GM21786 (cell line): ENCODE measurements around the gene ABTB2.

Experiments used
- ATAC-seq: cut with Tn5 transposase; IDR thresholded peaks from one replicate; pipeline ENCODE4 v1.9.1; 2021; ENCODE audit not compliant: unreplicated experiment

ABTB2 gene

DNA sequence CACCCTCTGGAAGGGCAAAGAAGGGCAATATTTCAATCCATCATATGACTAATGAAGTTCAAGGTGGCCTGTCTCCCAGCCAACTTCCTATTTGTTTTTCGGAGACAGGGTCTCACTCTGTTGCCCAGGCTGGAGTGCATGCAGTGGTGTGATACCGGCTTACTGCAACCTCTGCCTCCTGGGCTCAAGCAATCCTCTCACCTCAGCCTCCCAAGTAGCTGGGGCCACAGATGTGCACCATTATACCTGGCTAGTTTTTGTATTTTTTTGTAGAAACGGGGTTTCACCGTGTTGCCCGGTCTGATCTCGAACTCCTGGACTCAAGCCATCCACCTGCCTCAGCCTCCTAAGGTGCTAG, 13.4 kb downstream of the ABTB2 start:
- ATAC-seq: no peak

DNA sequence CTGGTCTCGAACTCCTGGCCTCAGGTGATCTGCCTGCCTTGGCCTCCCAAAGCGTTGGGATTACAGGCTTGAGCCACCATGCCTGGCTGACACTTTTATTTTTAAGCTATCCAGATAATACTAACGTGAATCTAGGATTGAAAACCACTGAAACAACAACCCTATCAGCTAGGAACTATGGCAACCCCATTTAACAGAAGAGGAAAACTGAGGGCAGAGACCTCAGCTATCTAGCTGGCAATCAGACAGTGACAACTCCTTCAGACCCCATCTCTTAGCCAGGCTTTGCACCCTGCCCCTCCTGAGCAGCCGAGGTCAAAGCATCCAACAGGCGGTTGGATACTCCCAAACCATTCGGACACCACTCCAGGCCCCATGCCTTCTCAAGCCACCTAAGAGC, 14.1 kb downstream of the ABTB2 start:
- no peak for ATAC-seq

DNA sequence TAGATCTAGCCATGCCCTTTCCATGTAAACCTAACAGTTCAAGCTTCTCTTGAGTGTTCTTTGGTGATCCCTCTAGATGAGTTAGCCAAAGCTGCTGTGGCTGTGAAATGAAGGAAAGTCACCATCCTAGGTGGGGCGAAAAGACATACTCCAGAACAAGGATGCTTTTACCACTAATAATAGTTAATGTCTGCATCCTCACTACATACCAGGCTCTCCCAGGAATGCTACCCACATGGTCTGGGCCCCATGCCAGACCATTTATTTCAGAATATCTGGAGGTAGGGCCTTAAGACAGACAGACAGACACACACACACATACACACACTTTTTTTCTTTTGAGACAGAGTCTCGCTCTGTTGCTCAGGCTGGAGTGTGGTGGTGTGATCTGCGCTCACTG, 14.7 kb downstream of the ABTB2 start:
- ATAC-seq: no peak

DNA sequence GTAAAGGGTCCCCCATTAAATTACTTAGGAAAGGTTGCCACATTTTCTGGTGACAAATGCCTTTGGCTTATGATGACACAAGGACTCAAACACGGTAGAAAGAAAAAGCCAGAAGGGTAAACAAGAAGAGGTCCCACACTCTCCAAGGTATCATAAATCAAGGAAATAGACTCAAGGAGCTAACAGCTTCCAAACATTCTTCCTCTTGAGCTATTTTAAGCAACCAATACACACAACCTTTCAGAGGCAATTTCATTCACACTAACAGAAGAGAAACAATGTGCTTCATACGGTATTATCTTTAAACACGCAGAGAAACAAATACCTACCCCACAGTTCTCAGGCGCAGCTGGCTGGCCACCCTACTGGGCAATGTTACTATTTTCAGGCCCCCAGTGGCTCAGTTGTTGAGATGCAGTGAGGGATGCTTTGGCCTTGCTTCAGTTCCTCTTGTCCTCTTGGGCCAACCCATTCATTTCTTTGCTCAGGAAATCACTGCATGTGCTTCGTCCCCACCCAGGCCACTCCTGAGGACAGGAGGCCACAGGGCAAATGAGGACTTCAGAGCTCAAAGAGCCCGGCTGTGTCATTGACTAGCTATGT, 15.8 kb downstream of the ABTB2 start:
- ATAC-seq: no peak

DNA sequence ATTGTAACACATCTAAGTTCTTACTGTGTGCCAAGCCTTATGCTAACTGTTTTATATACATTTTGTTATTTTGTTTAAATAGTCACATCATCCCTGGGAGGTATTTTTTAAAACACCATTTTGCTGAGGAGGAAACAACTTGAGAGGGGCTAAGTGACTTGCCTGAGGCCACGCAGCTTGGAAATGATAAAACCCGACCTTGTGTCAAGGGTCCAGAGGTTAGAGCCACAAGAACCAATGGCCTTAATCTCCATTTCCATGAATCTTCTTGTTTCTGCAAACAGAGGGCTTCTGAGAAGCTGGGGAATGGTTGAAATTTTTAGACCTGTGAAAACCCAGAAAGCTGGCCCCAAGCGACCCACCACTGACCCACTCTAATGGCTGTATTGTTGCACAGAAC, 16.7 kb downstream of the ABTB2 start:
- ATAC-seq: no peak

DNA sequence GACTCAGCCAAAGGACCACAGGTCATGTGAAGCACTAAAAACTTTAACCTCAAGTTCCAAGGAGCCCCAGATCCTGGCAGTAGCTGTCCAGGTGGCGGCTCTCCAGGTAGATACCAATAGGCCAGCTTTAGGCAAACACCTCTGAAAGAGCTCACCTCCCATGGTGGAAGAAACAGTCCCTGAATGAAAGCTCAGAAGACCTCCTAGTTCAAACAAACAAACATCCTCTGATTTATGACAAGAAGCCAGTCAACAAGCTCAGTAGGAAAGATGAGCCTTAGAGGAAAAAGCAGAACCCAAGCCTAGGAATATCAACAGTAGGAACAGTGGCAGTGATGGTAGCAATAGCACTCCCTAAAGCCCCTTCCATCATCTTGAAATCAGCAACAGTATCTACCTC, 17.2 kb downstream of the ABTB2 start:
- ATAC-seq: no peak

DNA sequence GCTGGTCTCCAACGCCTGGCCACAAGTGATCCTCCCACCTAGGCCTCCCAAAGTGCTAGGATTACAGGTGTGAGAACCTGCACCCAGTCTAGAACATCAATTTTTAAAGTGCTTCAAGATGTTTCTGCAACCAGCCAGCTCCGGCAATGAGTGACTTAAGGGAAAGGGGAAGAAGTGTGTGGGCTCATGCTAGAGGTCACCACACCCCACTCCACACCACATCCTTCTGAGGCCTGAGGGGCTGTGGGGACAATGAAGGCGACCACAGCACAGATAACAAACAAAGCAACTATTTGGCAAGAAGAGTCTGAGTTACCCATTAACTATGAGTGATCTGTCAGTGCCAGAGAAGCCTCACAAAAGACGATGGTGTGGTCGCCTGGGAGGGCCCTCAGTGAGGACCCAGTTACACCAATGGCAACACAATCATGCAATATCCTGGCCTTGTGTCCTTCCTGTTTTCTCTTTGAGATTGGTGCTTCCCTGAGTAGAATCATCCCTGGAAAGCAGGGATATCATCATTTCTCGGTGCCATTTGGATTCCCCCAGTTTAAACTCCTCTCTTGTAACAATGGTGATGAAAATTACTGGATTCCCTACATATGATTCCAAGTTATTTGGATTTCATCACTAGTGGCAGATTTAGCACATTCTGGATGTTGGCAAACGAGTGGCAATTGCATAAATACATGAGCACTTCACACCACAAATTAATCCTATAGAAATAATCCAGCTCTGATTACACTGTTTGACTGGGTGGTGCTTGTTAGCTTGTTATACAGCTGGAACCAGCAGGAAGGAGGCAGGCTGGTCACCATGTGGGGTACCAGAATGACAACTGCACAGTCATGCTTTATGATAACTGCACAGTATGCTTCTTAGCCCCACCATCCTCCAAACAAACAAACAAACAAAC, 18.4 kb downstream of the ABTB2 start:
- ATAC-seq: peak; percentile 68

DNA sequence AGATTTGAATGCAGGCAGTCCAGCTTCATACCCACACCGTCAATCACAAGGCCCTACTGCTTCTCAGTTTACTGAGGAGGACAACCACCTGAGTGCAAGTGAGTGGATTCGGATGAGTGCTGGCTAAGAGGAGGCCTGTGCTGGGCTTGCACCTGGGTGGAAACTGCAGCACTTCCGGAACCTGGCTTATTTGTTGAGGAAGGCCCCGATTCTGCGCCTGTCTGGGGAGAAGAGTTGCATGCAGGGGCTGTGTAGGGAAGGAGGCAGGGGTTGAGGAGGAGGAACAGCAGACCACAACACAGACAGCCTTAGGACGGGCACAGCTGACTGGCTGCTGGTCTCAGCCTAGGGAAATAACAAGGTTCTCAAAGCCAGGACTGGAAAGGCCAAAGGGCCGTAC, 20.8 kb downstream of the ABTB2 start:
- no peak for ATAC-seq

DNA sequence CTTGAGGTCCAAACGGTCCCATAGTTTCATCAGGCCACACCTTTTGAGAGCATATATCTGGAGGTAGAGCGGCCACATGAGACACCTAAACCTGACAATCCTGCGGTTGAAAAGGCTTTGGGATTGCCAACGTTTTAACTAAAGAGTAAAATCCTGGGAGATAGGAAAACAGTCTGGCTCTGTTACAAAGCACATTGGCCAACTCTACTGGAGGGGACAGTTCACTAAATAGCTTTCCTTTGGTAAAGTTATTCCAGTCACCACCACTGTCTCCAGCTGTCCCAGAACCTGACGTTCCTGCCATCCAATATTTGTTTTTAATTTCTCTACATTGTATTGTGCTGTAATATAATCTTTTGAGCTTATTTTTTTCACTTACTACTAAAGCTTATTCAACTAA, 22.0 kb downstream of the ABTB2 start:
- no peak for ATAC-seq

DNA sequence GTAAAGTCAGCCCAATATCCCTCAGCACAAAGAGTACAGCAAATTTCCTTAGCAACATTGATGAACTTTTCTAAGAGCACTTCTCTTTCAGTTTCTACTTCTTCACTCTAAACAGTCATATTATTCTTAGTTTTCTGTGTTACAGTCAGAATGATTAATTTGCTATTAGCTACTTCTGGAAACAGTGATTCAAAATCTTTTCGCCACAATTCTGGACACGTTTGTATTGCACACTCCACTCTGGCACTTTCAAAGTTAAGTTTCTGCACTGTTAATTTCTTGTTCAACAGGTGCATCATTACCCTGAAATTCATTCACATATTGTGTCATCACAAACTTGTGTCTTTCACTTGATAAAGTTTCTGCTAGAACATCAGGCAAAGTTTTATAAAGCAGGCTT, 22.5 kb downstream of the ABTB2 start:
- ATAC-seq: no peak

DNA sequence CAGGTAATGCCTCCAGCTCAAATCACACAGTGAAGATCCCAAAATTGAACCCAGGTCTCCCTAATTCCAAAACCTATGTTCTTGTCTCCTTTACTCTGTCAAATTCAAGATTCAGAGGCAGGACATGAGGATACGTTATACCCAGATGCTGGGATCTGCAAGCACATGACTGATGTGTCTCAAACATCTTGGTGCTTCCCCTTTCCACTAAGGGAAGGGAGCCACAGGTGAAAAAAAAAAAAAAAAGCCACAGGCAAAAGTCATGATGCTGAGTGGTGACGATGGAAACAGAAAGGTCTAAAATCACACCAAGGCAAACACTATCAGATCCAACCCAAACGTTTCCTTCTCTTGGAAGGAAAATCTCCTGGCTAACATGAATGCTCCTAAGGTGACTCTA, 24.0 kb downstream of the ABTB2 start:
- no peak for ATAC-seq

DNA sequence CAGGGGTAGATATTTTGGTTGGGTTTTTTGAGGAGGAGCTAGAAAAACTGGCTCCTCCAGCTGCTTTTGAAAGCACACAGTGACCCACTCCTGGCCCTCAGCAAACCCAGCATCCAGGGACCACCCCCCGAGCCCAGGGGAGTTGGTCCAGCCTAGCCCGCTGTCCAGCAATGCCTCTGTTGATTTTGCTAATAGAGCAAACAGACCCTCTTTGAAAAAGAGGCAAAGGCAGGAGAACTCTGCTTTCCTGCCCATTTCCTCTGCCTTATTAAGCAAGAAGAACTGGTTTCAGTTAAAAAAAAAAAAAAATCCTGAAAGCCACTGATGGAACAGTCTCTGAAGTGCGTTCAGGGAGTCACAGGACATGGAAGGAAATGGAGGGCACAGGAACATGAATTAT, 25.3 kb downstream of the ABTB2 start:
- no peak for ATAC-seq

DNA sequence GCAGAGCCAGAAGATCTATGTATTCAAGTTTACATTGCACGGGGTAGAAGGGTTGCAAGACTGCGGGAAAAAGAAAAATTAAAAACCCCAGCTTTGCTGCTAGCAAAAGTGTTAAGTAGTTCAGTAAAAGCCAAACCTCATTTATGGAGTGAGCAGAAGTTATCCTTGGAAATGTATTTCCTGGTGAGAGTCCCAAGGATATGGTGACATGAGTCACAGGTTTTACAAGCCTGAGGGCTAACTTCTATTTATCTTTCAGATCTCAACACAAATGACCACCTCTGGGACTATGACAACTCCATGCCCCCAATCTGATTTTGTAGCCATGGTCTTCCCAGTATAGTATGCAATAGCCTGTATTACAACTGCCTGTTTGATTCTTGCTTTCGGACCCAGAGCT, 26.1 kb downstream of the ABTB2 start:
- ATAC-seq: no peak

DNA sequence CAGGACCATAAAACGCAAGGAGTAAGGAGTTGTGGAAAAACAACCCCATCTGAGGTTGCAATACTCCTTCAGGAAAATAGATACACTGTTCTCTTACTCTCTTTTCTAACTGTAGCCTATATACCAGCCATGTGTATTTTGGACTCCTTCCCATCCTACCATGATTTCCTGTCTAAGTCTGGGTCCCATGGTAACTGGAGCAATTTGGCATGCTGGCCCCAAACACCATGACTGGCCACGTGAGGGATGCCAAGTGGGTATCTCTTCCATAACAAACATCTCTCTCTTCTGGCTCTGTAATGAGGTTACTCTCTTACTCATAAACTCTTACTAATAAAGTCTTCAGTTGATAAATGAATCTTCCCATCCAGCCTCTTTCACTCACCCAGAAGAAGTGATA, 26.5 kb downstream of the ABTB2 start:
- ATAC-seq: no peak

DNA sequence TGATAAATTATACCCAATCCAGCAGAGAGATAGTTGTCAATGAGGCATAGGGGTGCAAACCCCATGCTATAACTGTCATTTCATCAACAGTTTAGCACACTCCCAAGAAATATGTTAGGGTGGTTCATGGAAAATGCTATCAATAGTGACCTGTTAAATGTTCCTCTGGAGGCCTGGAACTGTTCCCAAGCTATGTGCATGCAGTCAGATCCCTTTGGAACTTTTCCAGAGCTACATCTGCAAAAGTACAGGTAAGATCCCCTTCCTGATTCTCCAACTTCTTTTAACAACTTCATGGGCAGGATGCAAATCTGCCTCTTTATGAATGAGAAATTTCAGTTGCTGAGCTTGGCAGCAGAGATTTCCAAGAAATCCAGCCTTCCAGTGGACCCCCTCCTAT, 27.2 kb downstream of the ABTB2 start:
- no peak for ATAC-seq

DNA sequence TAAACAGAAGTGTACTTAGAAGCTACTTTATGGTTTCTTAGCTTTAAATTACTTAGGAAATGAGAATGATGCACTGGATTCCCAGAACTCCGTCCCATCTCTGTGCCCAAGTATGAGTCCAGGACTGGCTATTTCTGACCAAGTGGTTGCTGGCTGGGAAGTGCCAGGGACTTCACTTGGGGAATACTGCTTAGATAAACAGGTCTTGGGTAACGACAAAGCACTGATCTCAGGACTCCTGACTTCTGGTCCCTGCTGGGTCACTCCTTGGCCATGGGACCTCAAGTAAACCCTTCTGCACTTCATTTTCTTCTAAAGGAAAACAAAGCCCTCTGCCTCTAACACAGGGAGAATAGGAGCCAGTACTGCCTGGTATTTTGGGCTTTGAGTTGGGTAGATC, 27.9 kb downstream of the ABTB2 start:
- ATAC-seq: no peak

DNA sequence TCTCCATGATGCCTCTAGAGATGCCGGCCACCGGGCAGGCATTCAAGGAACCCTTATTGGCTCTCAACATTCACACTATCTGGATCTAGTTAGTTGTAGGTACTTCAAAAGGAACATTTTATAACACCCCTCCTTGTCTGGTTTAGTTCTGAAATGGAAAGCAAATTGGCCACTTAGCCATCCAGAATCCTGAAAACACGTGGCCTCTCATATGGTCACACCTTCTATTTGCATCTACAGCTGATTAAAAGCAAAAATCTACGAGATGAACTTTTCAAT, 29.2 kb downstream of the ABTB2 start:
- ATAC-seq: no peak

DNA sequence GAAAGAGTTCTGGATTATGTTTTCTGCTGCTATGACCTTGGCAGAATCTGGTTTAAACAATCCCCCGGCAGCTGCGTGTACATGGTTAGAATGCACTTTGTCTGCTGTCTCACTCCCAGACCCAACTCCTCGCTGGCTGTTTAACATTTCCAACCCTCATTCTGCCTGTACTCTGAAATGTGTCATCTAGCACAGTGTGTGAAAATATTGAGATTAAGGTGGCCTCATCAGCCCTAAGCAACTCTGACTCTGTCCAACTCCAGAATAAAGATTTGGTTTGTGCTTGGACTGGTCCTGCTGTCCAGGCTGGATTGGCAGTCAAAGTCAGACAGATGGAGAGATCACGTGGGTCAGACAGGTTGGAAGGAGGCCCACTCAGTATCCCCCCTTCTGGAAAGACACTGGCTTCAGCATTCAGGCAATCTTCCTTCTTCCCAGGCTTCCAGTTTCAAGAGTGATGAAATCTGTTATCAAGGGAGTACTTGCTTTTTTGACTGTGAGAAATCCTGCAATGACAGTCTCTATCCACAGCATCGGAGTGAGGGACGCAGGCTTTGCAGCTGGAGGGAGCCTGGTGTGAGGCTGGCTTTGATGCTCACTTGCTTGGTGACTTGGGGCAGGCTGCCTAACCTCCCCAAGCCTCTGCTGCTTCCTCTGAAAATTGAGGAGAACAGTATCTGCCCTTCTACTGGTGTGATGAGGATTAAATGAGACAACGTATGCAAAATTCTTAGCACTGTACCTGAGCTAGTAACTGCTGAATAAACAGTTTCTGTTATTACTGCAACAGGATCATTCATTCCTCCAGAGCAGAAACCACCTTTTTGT, 29.8 kb downstream of the ABTB2 start:
- no peak for ATAC-seq

DNA sequence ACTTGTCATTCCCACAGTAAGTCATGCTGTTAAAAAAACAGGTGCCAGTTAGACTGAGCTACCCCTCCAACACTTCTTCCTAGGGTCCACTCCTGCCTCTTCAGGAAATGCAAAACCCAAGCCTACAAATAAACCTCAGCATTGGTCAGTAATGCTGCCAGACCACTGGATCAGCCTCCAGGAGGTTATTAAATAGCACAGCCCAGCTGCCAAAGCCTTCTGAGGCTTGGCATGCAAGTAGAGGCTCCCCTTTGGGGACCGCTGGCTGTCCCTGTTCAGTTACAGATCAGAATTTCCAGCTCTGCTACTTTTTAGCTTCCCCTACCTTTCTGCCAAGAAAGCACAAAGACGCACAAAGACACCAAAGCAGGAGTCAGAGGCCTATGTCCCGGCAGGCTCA, 33.3 kb downstream of the ABTB2 start:
- ATAC-seq: no peak

DNA sequence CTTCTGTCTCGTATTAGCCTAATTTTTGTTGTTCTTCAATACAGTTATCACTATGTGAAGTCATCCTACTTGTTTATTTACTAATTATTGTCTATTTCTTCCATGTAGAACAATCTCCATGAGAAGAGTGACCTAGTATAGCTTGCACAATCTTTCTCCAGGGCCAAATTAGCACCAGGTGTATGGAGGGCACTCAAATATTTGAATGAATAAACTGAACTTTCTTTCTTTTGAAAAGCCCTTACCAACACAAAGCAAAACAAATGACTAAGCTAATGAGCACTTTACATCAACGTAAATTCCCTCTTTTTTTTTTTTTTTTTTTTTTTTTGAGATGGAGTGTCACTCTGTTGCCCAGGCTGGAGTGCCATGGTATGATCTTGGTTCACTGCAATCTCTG, 34.2 kb downstream of the ABTB2 start:
- ATAC-seq: no peak

DNA sequence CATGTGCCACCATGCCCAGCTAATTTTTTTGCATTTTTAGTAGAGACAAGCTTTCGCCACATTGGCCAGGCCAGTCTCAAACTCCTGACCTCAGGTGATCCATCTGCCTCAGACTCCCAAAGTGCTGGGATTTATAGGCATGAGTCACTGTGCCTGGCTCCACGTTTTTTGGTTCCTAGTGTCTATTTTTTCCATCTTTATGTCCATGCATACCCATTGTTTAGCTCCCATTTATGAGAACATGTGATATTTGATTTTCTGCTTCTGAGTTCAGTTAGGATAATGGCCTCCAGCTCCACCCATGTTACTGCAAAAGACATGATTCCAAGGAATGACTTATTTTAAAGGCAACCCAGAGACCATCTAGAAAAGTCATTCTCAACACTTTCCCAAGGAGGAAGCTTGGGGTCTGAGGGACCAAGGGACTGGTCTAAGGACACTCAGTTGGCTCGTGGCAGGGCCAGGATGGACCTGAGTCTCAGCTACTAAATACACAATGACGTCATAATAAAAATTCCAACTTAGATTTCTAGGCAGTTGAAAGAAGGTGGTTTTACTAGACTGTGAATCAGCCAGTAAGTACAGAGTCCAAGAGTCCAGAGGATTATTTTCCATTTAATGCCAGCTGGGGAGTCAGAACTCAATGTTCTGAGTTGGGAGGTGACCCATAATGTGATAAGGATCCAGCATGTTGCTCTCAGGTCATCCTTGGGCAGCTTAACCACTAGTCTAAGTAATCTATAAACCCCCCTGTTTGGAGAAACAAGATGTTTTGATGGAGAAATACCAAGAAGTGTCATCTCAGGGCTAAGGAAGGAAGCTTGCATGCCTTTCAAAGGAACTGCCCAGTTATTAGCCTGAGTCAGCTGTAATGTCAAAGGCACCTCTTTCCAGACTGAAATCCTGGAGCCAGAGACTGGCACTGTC, 39.4 kb downstream of the ABTB2 start:
- no peak for ATAC-seq
